Loucy (cell line): ENCODE results near the gene C5orf15.

Source experiments
- H2AFZ ChIP-seq: fragments of 200-600 bp; sonication (generic); 2 replicates; pipeline ENCODE4 v1.6.0; 2016; ENCODE audit warnings: antibody characterized with exemption, mild to moderate bottlenecking, low read length, moderate library complexity
- H3F3A ChIP-seq: fragments of 200-600 bp; 2 replicates; pipeline ENCODE4 v1.6.0; 2016; ENCODE audit warnings: antibody characterized with exemption, low read depth, mild to moderate bottlenecking
- H3K27me3 ChIP-seq: fragments of 200-600 bp; sonication (generic); 2 replicates; pipeline ENCODE4 v1.6.1; 2014; ENCODE audit warnings: low read length, mild to moderate bottlenecking; ENCODE audit not compliant: insufficient read depth, poor library complexity, severe bottlenecking
- H3K36me3 ChIP-seq: fragments of 200-600 bp; sonication (generic); 2 replicates; pipeline ENCODE4 v1.6.1; 2016; ENCODE audit warnings: low read length; ENCODE audit not compliant: insufficient read depth
- H3K4me1 ChIP-seq: fragments of 200-600 bp; sonication (generic); 2 replicates; pipeline ENCODE4 v1.5.1; 2014; ENCODE audit warnings: low read length, mild to moderate bottlenecking; ENCODE audit not compliant: insufficient read depth, poor library complexity, severe bottlenecking
- H3K4me2 ChIP-seq: fragments of 200-600 bp; sonication (generic); 2 replicates; pipeline ENCODE4 v1.6.0; 2014; ENCODE audit warnings: antibody characterized with exemption, low read length, low read depth, mild to moderate bottlenecking; ENCODE audit not compliant: poor library complexity, severe bottlenecking
- H3K4me3 ChIP-seq: fragments of 200-600 bp; sonication (generic); 2 replicates; pipeline ENCODE4 v1.5.1; 2014; ENCODE audit warnings: low read length, mild to moderate bottlenecking, mixed read lengths; ENCODE audit not compliant: poor library complexity, severe bottlenecking
- H3K79me2 ChIP-seq: fragments of 200-600 bp; sonication (generic); 2 replicates; pipeline ENCODE4 v1.6.1; 2014; ENCODE audit warnings: low read length; ENCODE audit not compliant: insufficient read depth
- H3K9ac ChIP-seq: fragments of 200-600 bp; sonication (generic); 2 replicates; pipeline ENCODE4 v1.6.0; 2014; ENCODE audit warnings: mild to moderate bottlenecking, low read depth, low read length, moderate library complexity; ENCODE audit not compliant: poor library complexity, severe bottlenecking
- H3K9me2 ChIP-seq: fragments of 200-600 bp; sonication (generic); replicated peaks from 2 replicates; pipeline ENCODE4 v1.6.1; 2016; ENCODE audit warnings: low read depth, low read length, mixed read lengths
- H3K9me3 ChIP-seq: fragments of 200-600 bp; sonication (generic); 2 replicates; pipeline ENCODE4 v1.6.1; 2014; ENCODE audit warnings: mild to moderate bottlenecking, antibody characterized with exemption, low read length, low read depth; ENCODE audit not compliant: insufficient read depth
- H4K20me1 ChIP-seq: fragments of 200-600 bp; sonication (generic); 2 replicates; pipeline ENCODE4 v1.6.0; 2014; ENCODE audit warnings: antibody characterized with exemption, low read length, mild to moderate bottlenecking; ENCODE audit not compliant: insufficient read depth, poor library complexity, severe bottlenecking
- EZH2phosphoT487 ChIP-seq: fragments of 200-600 bp; IDR thresholded peaks from 2 replicates; pipeline ENCODE4 v1.6.1; 2018; ENCODE audit warnings: antibody characterized with exemption, mild to moderate bottlenecking, moderate library complexity, borderline replicate concordance
- TF ChIP-seq, protein P1 (sequence below): fragments of 200-600 bp; sonication (generic); conservative IDR thresholded peaks from 2 replicates; pipeline ENCODE4 v1.5.1; 2014; ENCODE audit warnings: mild to moderate bottlenecking, antibody characterized with exemption, low read length

Gene C5orf15

GRCh38 chr5:133980652-133981051 is 12.2 kb upstream of the C5orf15 start:
- Histone ChIP-seq H3K4me3 (no peak overlapping the region), H2AFZ (no peak overlapping the region), H3K9me3 (no peaks in the 10 kb centered on the region), H3K79me2 (no peaks in the 10 kb centered on the region), H3K4me2 (no peak overlapping the region), H3K4me1 (no peaks in the 10 kb centered on the region), H3K9me2 (no peaks in the 10 kb centered on the region), H3K36me3 (peaks cover 32% of the 10 kb centered on the region; the same call in 1 of the 2 replicates), H3K27me3 (no peaks in the 10 kb centered on the region), H3F3A (no peaks in the 10 kb centered on the region), H4K20me1 (no peaks in the 10 kb centered on the region), H3K9ac (no peak overlapping the region)
- TF ChIP-seq EZH2phosphoT487, result no peak
- TF ChIP-seq, protein P1, sequence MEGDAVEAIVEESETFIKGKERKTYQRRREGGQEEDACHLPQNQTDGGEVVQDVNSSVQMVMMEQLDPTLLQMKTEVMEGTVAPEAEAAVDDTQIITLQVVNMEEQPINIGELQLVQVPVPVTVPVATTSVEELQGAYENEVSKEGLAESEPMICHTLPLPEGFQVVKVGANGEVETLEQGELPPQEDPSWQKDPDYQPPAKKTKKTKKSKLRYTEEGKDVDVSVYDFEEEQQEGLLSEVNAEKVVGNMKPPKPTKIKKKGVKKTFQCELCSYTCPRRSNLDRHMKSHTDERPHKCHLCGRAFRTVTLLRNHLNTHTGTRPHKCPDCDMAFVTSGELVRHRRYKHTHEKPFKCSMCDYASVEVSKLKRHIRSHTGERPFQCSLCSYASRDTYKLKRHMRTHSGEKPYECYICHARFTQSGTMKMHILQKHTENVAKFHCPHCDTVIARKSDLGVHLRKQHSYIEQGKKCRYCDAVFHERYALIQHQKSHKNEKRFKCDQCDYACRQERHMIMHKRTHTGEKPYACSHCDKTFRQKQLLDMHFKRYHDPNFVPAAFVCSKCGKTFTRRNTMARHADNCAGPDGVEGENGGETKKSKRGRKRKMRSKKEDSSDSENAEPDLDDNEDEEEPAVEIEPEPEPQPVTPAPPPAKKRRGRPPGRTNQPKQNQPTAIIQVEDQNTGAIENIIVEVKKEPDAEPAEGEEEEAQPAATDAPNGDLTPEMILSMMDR, result no peak

- Histone ChIP-seq H3K4me1 (no peaks in the 10 kb centered on the region), H3K4me2 (no peak overlapping the region), H3K4me3 (no peak overlapping the region), H3K9ac (no peak overlapping the region), H3F3A (no peaks in the 10 kb centered on the region), H3K36me3 (peaks cover 42% of the 10 kb centered on the region; the same call in 1 of the 2 replicates), H4K20me1 (no peaks in the 10 kb centered on the region), H3K9me2 (no peaks in the 10 kb centered on the region), H2AFZ (no peak overlapping the region), H3K9me3 (no peaks in the 10 kb centered on the region), H3K79me2 (no peaks in the 10 kb centered on the region), H3K27me3 (no peaks in the 10 kb centered on the region)
- TF ChIP-seq, protein P1, result no peak
- no peak for TF ChIP-seq EZH2phosphoT487
Measured at GRCh38 chr5:133978943-133979342, 10.5 kb upstream of the C5orf15 start.

DNA sequence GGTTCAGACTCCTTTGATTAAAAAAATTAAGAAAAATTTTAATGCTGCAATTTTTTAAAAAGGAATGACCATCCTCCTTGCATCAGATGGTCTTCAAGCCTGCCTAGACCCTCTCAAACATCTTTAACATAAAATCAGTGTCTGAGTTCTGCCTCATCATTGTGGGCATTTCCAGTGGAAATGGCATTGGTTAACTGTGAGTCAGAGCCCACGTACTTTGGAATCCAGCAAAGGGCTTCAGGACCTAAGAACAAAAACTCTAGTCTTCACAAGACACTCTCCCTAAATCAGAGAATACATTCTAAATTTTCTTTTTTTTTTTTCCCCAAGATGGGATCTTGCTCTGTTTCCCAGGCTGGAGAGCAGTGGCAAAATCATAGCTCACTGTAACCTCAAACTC is 9.4 kb upstream of the C5orf15 start:
- H2AFZ ChIP-seq, result no peak overlapping the region
- no peaks in the 10 kb centered on the region for H3F3A ChIP-seq
- TF ChIP-seq EZH2phosphoT487, result no peak
- TF ChIP-seq, protein P1, result no peak
- peaks cover 45% of the 10 kb centered on the region; the same call in 1 of the 2 replicates for H3K36me3 ChIP-seq
- H3K9me2 ChIP-seq, result no peaks in the 10 kb centered on the region
- H3K4me1 ChIP-seq, result no peaks in the 10 kb centered on the region
- no peaks in the 10 kb centered on the region for H3K79me2 ChIP-seq
- no peak overlapping the region for H3K4me3 ChIP-seq
- H3K4me2 ChIP-seq, result no peak overlapping the region
- H3K9me3 ChIP-seq, result no peaks in the 10 kb centered on the region
- H3K27me3 ChIP-seq, result no peaks in the 10 kb centered on the region
- no peak overlapping the region for H3K9ac ChIP-seq
- H4K20me1 ChIP-seq, result no peaks in the 10 kb centered on the region
